H1 (cell line): Measurements from ENCODE around the gene SH2D2A. TPM values are rescaled to one million over a fixed set of nuclear protein-coding genes. Genes with fewer than 3 reads are reported as not detected.

Experiments used
- SRF ChIP-seq: IDR thresholded peaks from 2 replicates; pipeline ENCODE4 v1.6.1; 2011; ENCODE audit warnings: mild to moderate bottlenecking, low read depth, low read length, moderate library complexity
- ZNF274 ChIP-seq: IDR thresholded peaks from 2 replicates; pipeline ENCODE4 v1.7.0; 2012; ENCODE audit warnings: low read length, borderline replicate concordance; ENCODE audit errors: extremely low read depth
- polyA plus RNA-seq, 7 experiments: library from polyadenylated mRNA; depleted of rRNA in 3 of 7; stranded (reverse) in 5 of 7; unstranded in 2 of 7; fragments of >200 nt in 5 of 7; fragments of 200-250 nt in 2 of 7; gene quantifications; 1 replicate in 5 of 7; 2 replicates in 1 of 7; 4 replicates in 1 of 7; pipeline versions ENCODE4 v1.2.1 to v1.2.3, GENCODE V29; 2011 to 2013; ENCODE audit warnings: missing spikeins in 2 of 7, mixed read lengths in 2 of 7
- total RNA-seq: library from RNA; stranded (reverse); fragmentation: NEBNext Ultra II Directional; extraction: Animal tissue kit (Norgen Biotek cat#: 25700); gene quantifications from 2 replicates; pipeline ENCODE4 v1.2.1, GENCODE V29; 2021
- TF ChIP-seq, protein P1 (sequence below): fragments of 300-600 bp; sonication (generic); IDR thresholded peaks from 2 replicates; pipeline ENCODE4 v1.7.1; 2012; ENCODE audit warnings: low read length, moderate library complexity, mild to moderate bottlenecking, inconsistent platforms; ENCODE audit not compliant: insufficient replicate concordance

Gene SH2D2A
- total and polyA plus RNA-seq, 2 of the 8 experiments (the other 6 are each of a cell fraction or from before 2014, with no cell fraction given), result 3.3 to 7.9 TPM

DNA sequence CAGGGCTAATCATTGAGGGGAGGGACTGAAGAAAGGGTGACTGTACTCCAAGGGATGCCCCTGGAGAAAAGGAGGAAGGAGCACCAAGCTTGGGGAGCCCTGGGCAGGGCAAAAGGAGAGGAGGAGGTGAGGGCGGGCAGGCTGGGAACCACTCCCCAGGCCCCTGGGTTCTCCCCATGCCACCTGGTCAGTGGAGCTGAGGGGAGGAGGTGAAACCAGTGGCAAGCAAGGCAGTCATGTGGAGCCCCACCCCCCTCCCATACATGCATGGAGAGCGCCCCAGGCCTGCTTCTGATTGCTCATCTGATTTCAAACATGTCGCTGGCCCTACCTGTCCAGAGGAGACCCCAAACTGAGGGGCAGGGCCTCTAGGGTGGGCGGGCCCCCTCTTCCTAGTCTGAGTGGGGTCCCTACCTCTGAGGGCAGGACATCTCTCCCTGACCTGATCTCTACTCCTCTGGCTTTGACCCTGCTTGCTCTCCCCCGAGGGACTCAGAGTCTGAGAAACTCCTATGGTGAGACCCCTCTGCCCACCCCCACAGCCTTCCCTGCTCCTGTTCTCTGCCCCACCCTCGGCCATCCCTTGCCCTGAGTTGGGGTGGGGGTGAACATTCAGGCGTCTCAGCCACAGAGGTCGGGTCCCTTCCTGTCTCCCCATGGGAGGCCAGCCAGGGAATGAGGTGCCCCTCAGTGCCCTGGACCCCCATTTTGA lies 23.7 kb upstream of the SH2D2A start (continued):
- TF ChIP-seq, protein P1, sequence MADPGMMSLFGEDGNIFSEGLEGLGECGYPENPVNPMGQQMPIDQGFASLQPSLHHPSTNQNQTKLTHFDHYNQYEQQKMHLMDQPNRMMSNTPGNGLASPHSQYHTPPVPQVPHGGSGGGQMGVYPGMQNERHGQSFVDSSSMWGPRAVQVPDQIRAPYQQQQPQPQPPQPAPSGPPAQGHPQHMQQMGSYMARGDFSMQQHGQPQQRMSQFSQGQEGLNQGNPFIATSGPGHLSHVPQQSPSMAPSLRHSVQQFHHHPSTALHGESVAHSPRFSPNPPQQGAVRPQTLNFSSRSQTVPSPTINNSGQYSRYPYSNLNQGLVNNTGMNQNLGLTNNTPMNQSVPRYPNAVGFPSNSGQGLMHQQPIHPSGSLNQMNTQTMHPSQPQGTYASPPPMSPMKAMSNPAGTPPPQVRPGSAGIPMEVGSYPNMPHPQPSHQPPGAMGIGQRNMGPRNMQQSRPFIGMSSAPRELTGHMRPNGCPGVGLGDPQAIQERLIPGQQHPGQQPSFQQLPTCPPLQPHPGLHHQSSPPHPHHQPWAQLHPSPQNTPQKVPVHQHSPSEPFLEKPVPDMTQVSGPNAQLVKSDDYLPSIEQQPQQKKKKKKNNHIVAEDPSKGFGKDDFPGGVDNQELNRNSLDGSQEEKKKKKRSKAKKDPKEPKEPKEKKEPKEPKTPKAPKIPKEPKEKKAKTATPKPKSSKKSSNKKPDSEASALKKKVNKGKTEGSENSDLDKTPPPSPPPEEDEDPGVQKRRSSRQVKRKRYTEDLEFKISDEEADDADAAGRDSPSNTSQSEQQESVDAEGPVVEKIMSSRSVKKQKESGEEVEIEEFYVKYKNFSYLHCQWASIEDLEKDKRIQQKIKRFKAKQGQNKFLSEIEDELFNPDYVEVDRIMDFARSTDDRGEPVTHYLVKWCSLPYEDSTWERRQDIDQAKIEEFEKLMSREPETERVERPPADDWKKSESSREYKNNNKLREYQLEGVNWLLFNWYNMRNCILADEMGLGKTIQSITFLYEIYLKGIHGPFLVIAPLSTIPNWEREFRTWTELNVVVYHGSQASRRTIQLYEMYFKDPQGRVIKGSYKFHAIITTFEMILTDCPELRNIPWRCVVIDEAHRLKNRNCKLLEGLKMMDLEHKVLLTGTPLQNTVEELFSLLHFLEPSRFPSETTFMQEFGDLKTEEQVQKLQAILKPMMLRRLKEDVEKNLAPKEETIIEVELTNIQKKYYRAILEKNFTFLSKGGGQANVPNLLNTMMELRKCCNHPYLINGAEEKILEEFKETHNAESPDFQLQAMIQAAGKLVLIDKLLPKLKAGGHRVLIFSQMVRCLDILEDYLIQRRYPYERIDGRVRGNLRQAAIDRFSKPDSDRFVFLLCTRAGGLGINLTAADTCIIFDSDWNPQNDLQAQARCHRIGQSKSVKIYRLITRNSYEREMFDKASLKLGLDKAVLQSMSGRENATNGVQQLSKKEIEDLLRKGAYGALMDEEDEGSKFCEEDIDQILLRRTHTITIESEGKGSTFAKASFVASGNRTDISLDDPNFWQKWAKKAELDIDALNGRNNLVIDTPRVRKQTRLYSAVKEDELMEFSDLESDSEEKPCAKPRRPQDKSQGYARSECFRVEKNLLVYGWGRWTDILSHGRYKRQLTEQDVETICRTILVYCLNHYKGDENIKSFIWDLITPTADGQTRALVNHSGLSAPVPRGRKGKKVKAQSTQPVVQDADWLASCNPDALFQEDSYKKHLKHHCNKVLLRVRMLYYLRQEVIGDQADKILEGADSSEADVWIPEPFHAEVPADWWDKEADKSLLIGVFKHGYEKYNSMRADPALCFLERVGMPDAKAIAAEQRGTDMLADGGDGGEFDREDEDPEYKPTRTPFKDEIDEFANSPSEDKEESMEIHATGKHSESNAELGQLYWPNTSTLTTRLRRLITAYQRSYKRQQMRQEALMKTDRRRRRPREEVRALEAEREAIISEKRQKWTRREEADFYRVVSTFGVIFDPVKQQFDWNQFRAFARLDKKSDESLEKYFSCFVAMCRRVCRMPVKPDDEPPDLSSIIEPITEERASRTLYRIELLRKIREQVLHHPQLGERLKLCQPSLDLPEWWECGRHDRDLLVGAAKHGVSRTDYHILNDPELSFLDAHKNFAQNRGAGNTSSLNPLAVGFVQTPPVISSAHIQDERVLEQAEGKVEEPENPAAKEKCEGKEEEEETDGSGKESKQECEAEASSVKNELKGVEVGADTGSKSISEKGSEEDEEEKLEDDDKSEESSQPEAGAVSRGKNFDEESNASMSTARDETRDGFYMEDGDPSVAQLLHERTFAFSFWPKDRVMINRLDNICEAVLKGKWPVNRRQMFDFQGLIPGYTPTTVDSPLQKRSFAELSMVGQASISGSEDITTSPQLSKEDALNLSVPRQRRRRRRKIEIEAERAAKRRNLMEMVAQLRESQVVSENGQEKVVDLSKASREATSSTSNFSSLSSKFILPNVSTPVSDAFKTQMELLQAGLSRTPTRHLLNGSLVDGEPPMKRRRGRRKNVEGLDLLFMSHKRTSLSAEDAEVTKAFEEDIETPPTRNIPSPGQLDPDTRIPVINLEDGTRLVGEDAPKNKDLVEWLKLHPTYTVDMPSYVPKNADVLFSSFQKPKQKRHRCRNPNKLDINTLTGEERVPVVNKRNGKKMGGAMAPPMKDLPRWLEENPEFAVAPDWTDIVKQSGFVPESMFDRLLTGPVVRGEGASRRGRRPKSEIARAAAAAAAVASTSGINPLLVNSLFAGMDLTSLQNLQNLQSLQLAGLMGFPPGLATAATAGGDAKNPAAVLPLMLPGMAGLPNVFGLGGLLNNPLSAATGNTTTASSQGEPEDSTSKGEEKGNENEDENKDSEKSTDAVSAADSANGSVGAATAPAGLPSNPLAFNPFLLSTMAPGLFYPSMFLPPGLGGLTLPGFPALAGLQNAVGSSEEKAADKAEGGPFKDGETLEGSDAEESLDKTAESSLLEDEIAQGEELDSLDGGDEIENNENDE, result no peak
- TF ChIP-seq ZNF274 (no peak), SRF (no peak)
